ENCODE results near the gene COX10.
"Not testable (repeated sequence)": the region's sequence is repeated elsewhere in the genome, so short reads cannot be mapped to it uniquely, and the experiment has no call there.

COX10 gene

GRCh38 chr17:14205380-14205779 lies 136.1 kb downstream of the COX10 start:
- no peak for DNase-seq (ENCODE audit: low read depth)

DNA sequence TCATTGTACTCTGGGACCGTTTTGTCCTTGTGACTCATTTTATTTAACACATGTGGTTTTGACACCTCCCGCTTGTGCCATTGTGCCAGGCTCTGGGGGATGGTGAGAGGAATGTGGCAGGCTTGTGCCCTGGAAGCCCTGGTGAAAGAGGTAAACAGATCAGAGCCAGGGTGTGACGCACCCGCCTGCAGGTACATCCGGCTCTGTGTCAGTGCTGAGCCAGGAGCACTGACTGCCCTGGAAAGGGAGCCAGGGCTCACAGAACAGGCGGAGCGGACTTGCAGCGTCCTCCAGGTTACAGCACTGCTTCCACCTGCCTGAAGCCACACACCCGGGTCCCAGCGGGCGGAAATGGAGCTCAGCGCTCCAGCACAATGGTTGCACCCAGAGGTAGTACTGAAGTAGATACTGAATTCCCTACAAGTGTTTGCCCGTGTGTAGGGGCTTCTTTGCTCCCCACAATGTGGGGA lies 136.7 kb downstream of the COX10 start:
- DNase-seq (ENCODE audit: low read depth): peak; percentile 58

GRCh38 chr17:14206891-14207290 lies 137.6 kb downstream of the COX10 start:
- no peak for DNase-seq (ENCODE audit: low read depth)

DNA sequence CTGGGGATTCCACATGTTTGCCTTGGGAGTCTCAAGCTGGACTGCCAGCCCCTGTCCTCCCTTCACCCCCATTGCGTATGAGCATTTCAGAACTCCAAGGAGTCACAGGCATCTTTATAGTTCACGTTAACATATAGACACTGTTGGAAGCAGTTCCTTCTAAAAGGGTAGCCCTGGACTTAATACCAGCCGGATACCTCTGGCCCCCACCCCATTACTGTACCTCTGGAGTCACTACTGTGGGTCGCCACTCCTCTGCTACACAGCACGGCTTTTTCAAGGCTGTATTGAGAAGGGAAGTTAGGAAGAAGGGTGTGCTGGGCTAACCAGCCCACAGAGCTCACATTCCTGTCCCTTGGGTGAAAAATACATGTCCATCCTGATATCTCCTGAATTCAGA lies 138.5 kb downstream of the COX10 start:
- no peak for DNase-seq (ENCODE audit: low read depth)

DNA sequence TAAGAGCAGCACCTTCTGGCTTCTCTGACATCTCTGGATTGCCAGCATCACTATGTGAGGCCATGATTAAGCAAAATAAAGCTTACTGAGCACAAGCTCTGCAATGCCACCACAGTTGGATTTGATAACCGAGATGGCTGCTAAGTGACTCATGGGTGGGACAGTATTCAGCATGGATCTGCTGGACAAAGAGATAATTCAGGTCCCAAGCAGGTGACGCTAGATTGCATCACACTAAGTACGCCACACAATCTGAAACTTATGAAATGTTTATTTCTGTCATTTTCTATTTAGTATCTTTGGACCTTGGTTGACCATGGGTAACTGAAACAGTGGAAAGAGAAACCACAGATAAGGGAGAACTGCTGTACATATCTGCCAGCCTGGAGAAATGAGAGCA lies 139.9 kb downstream of the COX10 start:
- no peak for DNase-seq (ENCODE audit: low read depth)

- DNase-seq (ENCODE audit: low read depth): no peak
These were observed 141.9 kb downstream of the COX10 start for GRCh38 chr17:14211246-14211645.

DNA sequence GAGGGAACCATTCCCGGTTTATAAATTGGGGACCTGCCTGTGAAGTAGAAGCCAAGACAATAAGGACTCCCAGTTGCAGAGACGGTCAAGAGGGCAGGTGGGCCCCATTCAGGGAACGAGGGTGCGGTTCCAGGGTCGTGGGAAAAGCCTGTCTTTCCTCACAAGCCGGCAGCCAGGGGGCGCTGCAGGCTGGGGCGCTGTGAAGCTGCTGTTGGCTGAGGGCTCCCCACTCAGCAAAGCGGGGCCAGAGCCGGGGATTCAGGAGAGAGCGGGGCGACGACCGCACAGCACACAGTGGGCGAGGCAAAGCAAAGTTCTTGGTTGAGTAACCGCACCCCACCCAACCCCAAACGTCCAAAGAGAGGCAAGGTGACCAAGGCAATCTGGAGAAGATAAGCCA lies 142.5 kb downstream of the COX10 start:
- DNase-seq (ENCODE audit: low read depth): no peak

- no peak for DNase-seq (ENCODE audit: low read depth)
These were observed 143.1 kb downstream of the COX10 start for GRCh38 chr17:14212401-14212800.

DNA sequence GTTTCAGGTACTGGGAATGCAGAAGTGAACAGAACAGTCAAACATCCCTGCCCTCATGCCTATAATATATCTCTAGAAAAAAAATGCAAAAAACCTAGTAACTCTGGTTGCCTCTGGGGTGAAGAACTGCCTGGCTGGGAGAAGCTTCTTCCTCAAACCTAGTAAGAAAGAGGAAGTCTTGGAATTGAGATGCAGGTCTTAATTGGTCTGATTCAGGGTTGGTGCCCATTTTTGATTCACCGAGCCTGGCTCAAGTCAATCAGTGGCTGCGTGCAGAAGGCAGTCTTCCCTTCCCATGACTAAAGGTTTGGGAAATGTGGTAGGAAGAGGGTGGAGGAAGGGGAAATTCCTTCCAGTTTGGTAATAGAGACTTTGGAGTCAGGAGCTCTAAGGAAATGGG lies 145.0 kb downstream of the COX10 start:
- no peak for DNase-seq (ENCODE audit: low read depth)

GRCh38 chr17:14222611-14223010 lies 153.3 kb downstream of the COX10 start:
- no peak for DNase-seq (ENCODE audit: low read depth)

- DNase-seq (ENCODE audit: low read depth): no peak
These were observed 156.1 kb downstream of the COX10 start for GRCh38 chr17:14225254-14225980.

DNA sequence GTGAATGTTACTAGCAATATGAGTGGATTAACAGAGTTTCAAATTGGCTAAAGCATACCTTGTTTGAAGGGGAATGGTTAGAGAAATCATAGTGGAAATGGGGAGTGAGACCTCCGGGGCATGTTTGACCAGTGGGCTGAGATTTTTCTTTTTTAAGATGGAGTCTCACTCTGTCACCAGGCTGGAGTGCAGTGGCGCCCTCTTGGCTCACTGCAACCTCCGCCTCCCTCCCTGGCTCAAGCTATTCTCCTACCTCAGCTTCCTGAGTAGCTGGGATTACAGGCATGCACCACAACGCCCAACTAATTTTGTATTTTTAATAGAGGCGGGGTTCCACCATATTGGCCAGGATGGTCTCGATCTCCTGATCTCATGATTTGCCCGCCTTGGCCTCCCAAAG lies 157.7 kb downstream of the COX10 start:
- no peak for DNase-seq (ENCODE audit: low read depth)

DNA sequence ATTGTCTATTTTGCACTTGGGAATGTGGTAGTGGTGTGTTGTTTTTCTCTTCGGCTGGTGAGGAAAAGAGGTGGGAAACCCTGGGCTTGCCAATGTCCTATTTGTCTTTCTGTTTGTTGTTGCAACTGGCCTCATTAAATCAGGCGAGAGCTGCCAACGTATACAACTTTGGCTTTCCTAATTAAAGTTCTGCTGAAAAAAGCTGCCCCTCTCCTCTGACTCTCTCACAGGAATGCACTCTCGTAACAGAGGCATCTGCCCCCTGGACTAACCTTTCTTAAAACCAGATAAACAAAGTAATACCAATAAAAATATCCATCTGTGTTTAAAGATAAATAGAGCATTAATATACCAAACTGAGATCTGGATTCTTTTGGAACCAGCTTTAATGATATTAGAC lies 159.6 kb downstream of the COX10 start:
- DNase-seq (ENCODE audit: low read depth): no peak

GRCh38 chr17:14231187-14231586 lies 161.9 kb downstream of the COX10 start:
- not testable (repeated sequence) for DNase-seq (ENCODE audit: low read depth)

DNA sequence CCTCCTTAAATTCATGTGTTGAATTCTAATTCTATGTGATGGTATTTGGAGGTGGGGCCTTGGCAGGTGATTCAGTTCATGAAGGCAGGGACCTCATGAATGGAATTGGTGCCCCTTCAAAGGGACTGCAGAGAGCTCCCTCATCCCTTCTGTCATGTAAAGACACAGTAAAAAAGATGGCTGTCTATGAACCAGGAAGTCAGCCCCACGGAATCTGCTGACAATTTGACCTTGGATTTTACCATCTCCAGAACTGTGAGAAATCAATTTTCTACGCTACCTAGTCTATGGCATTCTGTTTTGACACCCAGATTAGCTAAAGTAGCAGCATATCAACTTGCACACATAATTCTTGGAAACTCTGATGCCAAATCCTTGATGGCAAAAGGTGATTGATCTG lies 165.7 kb downstream of the COX10 start:
- not testable (repeated sequence) for DNase-seq (ENCODE audit: low read depth)

DNA sequence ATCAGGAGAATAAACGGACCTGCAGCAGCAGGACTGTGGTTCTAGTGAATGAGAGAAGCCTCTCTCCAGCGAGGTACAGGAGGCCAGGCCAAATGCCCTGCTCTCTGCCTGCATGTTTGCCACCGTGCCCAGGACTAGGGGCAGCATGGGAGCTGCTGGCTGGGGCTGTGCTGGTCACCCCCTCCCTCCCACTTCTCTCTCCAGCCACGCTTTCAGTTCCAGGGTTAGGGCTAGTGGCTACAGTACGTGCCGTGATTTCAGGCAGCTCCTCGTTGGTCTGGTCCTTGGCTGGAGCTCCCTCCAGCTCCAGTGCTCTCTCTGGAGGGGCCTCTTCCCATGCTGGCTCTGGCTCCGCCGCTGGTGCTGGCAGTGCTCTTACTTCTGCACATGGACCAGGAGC lies 166.7 kb downstream of the COX10 start:
- not testable (repeated sequence) for DNase-seq (ENCODE audit: low read depth)

- not testable (repeated sequence) for DNase-seq (ENCODE audit: low read depth)
These were observed 167.5 kb downstream of the COX10 start, which contains the start of gene CDRT15 for GRCh38 chr17:14236762-14237161. TSS of gene CDRT15 (minus strand) at chr17:14236862. CDS start at chr17:14236833, 29 bp downstream.

DNA sequence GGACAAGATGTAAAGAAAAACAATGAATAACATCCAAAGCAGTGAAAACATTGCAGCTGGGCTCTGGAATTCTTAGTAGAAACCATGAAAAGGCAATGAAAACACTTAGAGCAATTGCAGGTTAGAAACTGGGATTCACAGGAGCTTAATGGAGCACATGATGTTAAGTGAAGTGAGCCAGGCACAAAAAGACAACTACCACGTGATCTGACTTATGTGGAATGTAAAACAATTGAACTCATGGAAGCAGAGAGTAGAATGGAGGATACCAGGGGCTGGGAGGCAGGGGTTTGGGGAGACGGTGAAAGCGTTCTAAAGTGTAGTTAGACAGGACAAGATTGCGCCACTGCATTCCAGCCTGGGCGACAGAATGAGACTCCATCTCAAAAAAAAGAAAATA lies 170.0 kb downstream of the COX10 start:
- not testable (repeated sequence) for DNase-seq (ENCODE audit: low read depth)

- DNase-seq (ENCODE audit: low read depth): no peak
These were observed 175.7 kb downstream of the COX10 start for GRCh38 chr17:14245002-14245401.

GRCh38 chr17:14245629-14246028 lies 176.3 kb downstream of the COX10 start:
- no peak for DNase-seq (ENCODE audit: low read depth)

Measured in stimulated activated CD8-positive, alpha-beta memory T cell treated with anti-CD3 and anti-CD28 coated beads, Interleukin-12 subunit alpha, Interleukin-12 subunit beta, amount 100 ng/mL, for 4 hours (primary cell).